Endothelial cell of umbilical vein (primary cell): ENCODE results near the gene GRIN2D. TPM values are rescaled to one million over a fixed set of nuclear protein-coding genes. Genes with fewer than 3 reads are reported as not detected.
A peak's percentile ranks its signal among the peaks of the same experiment; 100 is the strongest.
"Not testable (repeated sequence)": the region's sequence is repeated elsewhere in the genome, so short reads cannot be mapped to it uniquely, and the experiment has no call there.

ENCODE experiments used
- BruUV-seq: library from RNA; stranded (reverse); fragments of 400-500 nt; replicated peaks from 2 replicates; lab custom pipeline; 2021; lab: Mats Ljungman, UMichigan
- CTCF ChIA-PET: fragments of 300-600, 350-600 bp; sonication (Branson Sonifier 250); formaldehyde crosslinking; loops from one replicate; lab custom pipeline; 2021; ENCODE audit warnings: antibody characterized with exemption, inconsistent platforms; lab: Charles Lee
- POLR2A ChIA-PET: fragments of 300-600, 350-600 bp; sonication (Branson Sonifier 250); formaldehyde crosslinking; loops from one replicate; lab custom pipeline; 2021; ENCODE audit warnings: antibody characterized with exemption, inconsistent platforms; lab: Charles Lee
- DNase-seq: peaks from one replicate; pipeline ENCODE4 v3.0.0-alpha.2; 2011; ENCODE audit warnings: low read depth, low spot score
- FAIRE-seq: peaks from 2 replicates; lab custom pipeline; 2011; peaks lifted over from hg19 to GRCh38; lab: Jason Lieb, UNC
- H2AFZ ChIP-seq: 2 replicates; pipeline ENCODE4 v1.6.0; 2012; ENCODE audit warnings: low read depth, low read length, control low read depth, inconsistent platforms
- H3K27ac ChIP-seq: 2 replicates; pipeline ENCODE4 v1.5.1; 2011; ENCODE audit warnings: low read depth, mild to moderate bottlenecking, control low read depth, low read length, moderate library complexity; ENCODE audit not compliant: insufficient read depth
- H3K27me3 ChIP-seq, 2 experiments: 2 replicates each; pipeline versions ENCODE4 v1.6.0 to v1.6.1; 2011; ENCODE audit warnings: low read length in 2 of 2, mixed read lengths in 1 of 2; ENCODE audit not compliant: control insufficient read depth in 2 of 2, insufficient read depth in 2 of 2
- H3K36me3 ChIP-seq, 2 experiments: 2 replicates in 1 of 2; 3 replicates in 1 of 2; pipeline ENCODE4 v1.5.1; 2011; ENCODE audit warnings: low read length in 2 of 2, mild to moderate bottlenecking in 1 of 2, moderate library complexity in 1 of 2; ENCODE audit not compliant: control insufficient read depth in 2 of 2, insufficient read depth in 2 of 2; ENCODE audit errors: extremely low read depth in 1 of 2
- H3K4me1 ChIP-seq: 3 replicates; pipeline ENCODE4 v1.5.1; 2011; ENCODE audit warnings: mild to moderate bottlenecking, low read length; ENCODE audit not compliant: control insufficient read depth, insufficient read depth; ENCODE audit errors: extremely low read depth
- H3K4me2 ChIP-seq: 2 replicates; pipeline ENCODE4 v1.6.1; 2011; ENCODE audit warnings: low read length, control low read depth, mixed read lengths; ENCODE audit not compliant: insufficient read depth
- H3K4me3 ChIP-seq, 3 experiments: fragments of 200-600 bp in 1 of 3; sonication (generic), shearing (Covaris generic) in 1 of 3; replicated peaks in 1 of 3; 2 replicates each; pipeline ENCODE4 v1.5.1; 2011 to 2016; ENCODE audit warnings: control low read depth in 3 of 3, low read length in 3 of 3, mild to moderate bottlenecking in 2 of 3, inconsistent platforms in 1 of 3, low read depth in 1 of 3, moderate library complexity in 1 of 3; ENCODE audit not compliant: insufficient read depth in 1 of 3
- H3K79me2 ChIP-seq: 2 replicates; pipeline ENCODE4 v1.6.0; 2012; ENCODE audit warnings: low read length, inconsistent platforms; ENCODE audit not compliant: control insufficient read depth, insufficient read depth
- H3K9ac ChIP-seq: replicated peaks from 2 replicates; pipeline ENCODE3; 2011; ENCODE audit warnings: low read length, control low read depth; ENCODE audit not compliant: insufficient read depth; ENCODE audit errors: extremely low read depth
- H3K9me1 ChIP-seq: replicated peaks from 3 replicates; pipeline ENCODE4 v1.6.0; 2011; ENCODE audit warnings: mild to moderate bottlenecking, low read length; ENCODE audit not compliant: control insufficient read depth, insufficient read depth; ENCODE audit errors: extremely low read depth
- H3K9me3 ChIP-seq: replicated peaks from 2 replicates; pipeline ENCODE4 v1.5.1; 2012; ENCODE audit warnings: low read length, inconsistent platforms; ENCODE audit not compliant: control insufficient read depth, insufficient read depth
- H4K20me1 ChIP-seq: replicated peaks from 2 replicates; pipeline ENCODE3; 2011; ENCODE audit warnings: mild to moderate bottlenecking, low read length; ENCODE audit not compliant: control insufficient read depth, insufficient read depth; ENCODE audit errors: extremely low read depth
- FOS ChIP-seq: IDR thresholded peaks from 2 replicates; pipeline ENCODE4 v1.6.1; 2011; ENCODE audit warnings: mild to moderate bottlenecking, low read length, moderate library complexity, borderline replicate concordance; ENCODE audit not compliant: insufficient read depth
- MAX ChIP-seq: IDR thresholded peaks from 2 replicates; pipeline ENCODE4 v1.6.1; 2011; ENCODE audit not compliant: insufficient read depth, insufficient read length
- POLR2A ChIP-seq: IDR thresholded peaks from 2 replicates; pipeline ENCODE4 v1.6.1; 2012; ENCODE audit warnings: low read depth, mild to moderate bottlenecking, control low read depth, low read length
- POLR2AphosphoS5 ChIP-seq: IDR thresholded peaks from 2 replicates; pipeline ENCODE4 v1.6.1; 2012; ENCODE audit warnings: low read depth, mild to moderate bottlenecking, control low read depth, low read length, moderate library complexity; ENCODE audit not compliant: insufficient read depth
- dilution Hi-C: fragments of 300-500 bp; cut with MboI; formaldehyde crosslinking; loops from one replicate; pipeline ENCODE4 v1.15.0; 2019; ENCODE audit warnings: low sequenced_read_pairs; ENCODE audit not compliant: extremely low pct_ligation_motif_present
- intact Hi-C: fragments of 100-400 bp; cut with micrococcal nuclease; formaldehyde crosslinking; loops from one replicate; pipeline ENCODE4 v1.10.0; 2022
- polyA plus RNA-seq, 4 experiments: library from polyadenylated mRNA; depleted of rRNA in 3 of 4; stranded (reverse) in 3 of 4; unstranded in 1 of 4; fragments of >200 nt; gene quantifications; 2 replicates each; pipeline versions ENCODE4 v1.2.1 to v1.2.3, GENCODE V29; 2011 to 2012; ENCODE audit warnings: missing spikeins in 1 of 4
- total RNA-seq: library from RNA; stranded (reverse); gene quantifications from 2 replicates; pipeline ENCODE4 v1.2.3, GENCODE V29; 2021
- TF ChIP-seq, protein P1 (sequence below), 2 donors: IDR thresholded peaks; 1 replicate in 1 of 2; 2 replicates in 1 of 2; pipeline ENCODE4 v1.5.1; 2011; ENCODE audit warnings: low read length in 2 of 2, mild to moderate bottlenecking in 2 of 2, moderate library complexity in 2 of 2, control low read depth in 1 of 2, inconsistent platforms in 1 of 2, low read depth in 1 of 2; ENCODE audit not compliant: insufficient read depth in 1 of 2; ENCODE audit errors: extremely low read depth in 1 of 2

Gene GRIN2D
- total and polyA plus RNA-seq, 2 donors (not counting 3 experiments of a cell fraction or from before 2014, with no cell fraction given), result 0.59 to 2.1 TPM

DNA sequence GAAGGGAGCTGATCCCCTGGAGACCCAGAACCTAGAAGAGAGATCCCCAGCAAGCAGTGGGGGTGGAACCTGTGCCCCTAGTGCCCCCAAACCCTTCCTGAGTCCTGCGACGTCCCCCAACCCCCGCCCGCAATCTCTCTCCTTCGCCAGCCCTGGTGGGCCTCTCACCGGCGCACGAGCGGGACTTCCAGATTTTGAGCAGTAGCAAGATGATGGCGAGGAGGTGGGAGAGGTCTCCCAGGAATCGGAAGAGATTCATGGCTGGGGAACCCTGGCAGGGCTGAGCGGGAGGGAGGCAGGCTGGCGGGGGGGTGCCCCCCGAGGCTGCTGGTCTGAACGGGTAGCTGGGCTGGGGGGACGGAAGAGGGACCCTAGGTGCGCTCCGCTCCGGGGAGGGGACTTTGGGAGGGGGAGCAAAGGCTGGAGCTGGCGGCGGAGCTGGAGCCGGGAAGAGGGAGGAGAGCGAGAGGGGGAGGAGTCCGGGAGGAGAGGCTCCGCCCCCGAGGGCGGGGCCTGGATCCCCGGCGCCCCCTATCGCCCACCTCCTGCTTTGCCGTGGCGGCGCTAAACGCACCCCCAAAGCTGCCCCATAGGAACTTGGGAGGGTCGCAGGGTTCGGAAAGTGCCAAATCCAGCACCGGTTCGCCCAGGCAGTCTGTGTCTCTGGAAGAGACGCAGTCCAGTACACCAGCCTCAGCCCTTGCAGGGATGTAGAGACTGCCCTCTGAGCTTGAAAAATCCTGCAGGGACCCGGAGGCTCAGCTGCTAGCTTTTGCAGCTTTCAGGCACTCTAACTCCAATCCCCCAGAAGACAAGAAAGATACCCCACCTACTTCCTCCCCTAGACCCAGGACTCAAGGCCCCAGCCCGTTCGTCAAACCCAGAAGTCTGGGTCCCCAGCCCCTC lies 2.1 kb upstream of the GRIN2D start, which contains the start of gene KDELR1:
Gene KDELR1 (minus strand): TSS at position 452 of the 906 bp plus-strand sequence. CDS start 193 bp downstream, at position 259.
- ChIA-PET POLR2A (interaction anchor here (0.5 kb wide), 1 partner anchor 120 kb away, joined by 3 read pairs; no protein-coding TSS in a partner anchor), CTCF (interaction anchor here (0.5 to 2.2 kb wide), 38 partner anchors 10 to 426 kb away, joined by 3 to 52 read pairs (median 7); partner anchors contain the start of genes GRWD1, SYNGR4 and TMEM143)
- H3K4me2 ChIP-seq, result peak within 1 kb of the TSS; percentile 68
- DNase-seq (peak; percentile 75), FAIRE-seq (peak; percentile 91)
- peaks cover 16 to 33% of the 10 kb centered on the region in 2 experiments for H3K27me3 ChIP-seq
- H3K79me2 ChIP-seq, result peaks cover 20% of the 10 kb centered on the region
- H3K9me3 ChIP-seq, result no peaks in the 10 kb centered on the region
- peaks cover 3% of the 10 kb centered on the region for H3K4me1 ChIP-seq
- peak within 1 kb of the TSS; percentile 99 for H3K9ac ChIP-seq
- H3K36me3 ChIP-seq, result peaks cover 10 to 17% of the 10 kb centered on the region in 2 experiments
- intact Hi-C loops, result loop anchor here (1.0 to 2.0 kb wide), 5 partner anchors 27 to 193 kb away; partner anchors contain the start of genes CYTH2, GRWD1 and SYNGR4
- H3K4me3 ChIP-seq, result peak within 1 kb of the TSS; percentile 76 to 99 (median 83)
- H3K9me1 ChIP-seq, result no peaks in the 10 kb centered on the region
- TF ChIP-seq POLR2A (peak; percentile 77), POLR2AphosphoS5 (peak; percentile 56), FOS (no peak), MAX (no peak)
- TF ChIP-seq, protein P1, sequence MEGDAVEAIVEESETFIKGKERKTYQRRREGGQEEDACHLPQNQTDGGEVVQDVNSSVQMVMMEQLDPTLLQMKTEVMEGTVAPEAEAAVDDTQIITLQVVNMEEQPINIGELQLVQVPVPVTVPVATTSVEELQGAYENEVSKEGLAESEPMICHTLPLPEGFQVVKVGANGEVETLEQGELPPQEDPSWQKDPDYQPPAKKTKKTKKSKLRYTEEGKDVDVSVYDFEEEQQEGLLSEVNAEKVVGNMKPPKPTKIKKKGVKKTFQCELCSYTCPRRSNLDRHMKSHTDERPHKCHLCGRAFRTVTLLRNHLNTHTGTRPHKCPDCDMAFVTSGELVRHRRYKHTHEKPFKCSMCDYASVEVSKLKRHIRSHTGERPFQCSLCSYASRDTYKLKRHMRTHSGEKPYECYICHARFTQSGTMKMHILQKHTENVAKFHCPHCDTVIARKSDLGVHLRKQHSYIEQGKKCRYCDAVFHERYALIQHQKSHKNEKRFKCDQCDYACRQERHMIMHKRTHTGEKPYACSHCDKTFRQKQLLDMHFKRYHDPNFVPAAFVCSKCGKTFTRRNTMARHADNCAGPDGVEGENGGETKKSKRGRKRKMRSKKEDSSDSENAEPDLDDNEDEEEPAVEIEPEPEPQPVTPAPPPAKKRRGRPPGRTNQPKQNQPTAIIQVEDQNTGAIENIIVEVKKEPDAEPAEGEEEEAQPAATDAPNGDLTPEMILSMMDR (IDR thresholded peaks at IDR 0.05; ENCODE audit: extremely low read depth in 1 of 2, insufficient read depth in 1 of 2, low read depth in 1 of 2, low read length in 2 of 2), result peak; percentile 94 to 99
- H3K27ac ChIP-seq, result peak within 1 kb of the TSS; percentile 65
- BruUV-seq, result TSS peak; percentile 77
- dilution Hi-C loops, result no loop called here
- H2AFZ ChIP-seq, result peak within 1 kb of the TSS; percentile 77
- no peaks in the 10 kb centered on the region for H4K20me1 ChIP-seq

- POLR2A ChIA-PET, intact Hi-C loops: not testable (repeated sequence)
These were observed 1.5 kb upstream of the GRIN2D start for GRCh38 chr19:48392006-48392344.

More at GRCh38 chr19:48392006-48392344, 1.5 kb upstream of the GRIN2D start:
- H3K9me3 ChIP-seq, H3K4me1 ChIP-seq, H3K4me3 ChIP-seq, H3K9me1 ChIP-seq, DNase-seq, H3K27ac ChIP-seq, dilution Hi-C loops, H2AFZ ChIP-seq, H3K4me2 ChIP-seq, H3K9ac ChIP-seq, BruUV-seq, H4K20me1 ChIP-seq, FAIRE-seq: not testable (repeated sequence)
- H3K79me2 ChIP-seq, result peaks cover 20% of the 10 kb centered on the region
- peaks cover 10 to 15% of the 10 kb centered on the region in 2 experiments for H3K36me3 ChIP-seq
- CTCF ChIA-PET, result interaction anchor here (0.8 to 2.2 kb wide), 33 partner anchors 9 to 426 kb away, joined by 3 to 52 read pairs (median 8); partner anchors contain the start of genes GRWD1, SYNGR4 and TMEM143
- peaks cover 16 to 33% of the 10 kb centered on the region in 2 experiments for H3K27me3 ChIP-seq
